ENCODE measurements around the gene KCNAB1.

DNA sequence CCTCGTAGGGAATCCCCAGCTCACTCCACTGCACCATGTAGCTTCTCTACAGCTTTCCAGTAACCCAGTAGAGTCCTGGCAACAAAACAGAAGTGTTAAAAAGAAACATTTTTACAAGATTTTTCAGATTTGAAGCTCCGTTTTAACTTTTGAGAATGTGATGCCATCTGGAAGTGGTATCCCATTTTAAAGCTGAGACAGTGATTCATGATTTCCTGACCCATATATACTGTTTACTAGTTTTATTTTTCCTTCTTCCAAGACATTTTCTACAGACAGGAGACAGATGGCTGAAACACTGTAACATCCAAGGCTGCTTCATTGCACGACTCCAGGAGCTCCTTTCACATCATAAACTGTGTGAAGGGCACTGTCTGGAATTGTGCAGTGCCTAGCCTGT lies 30.3 kb upstream of the KCNAB1 start:
- TF ChIP-seq CTCF (IDR thresholded peaks at IDR 0.05; ENCODE audit: insufficient read depth, low read length, poor library complexity, severe bottlenecking) (no peak), EZH2phosphoT487 (conservative IDR thresholded peaks at IDR 0.05; ENCODE audit: low read length) (no peak)
